ENCODE data around the gene GPBP1L1.
"Not testable (repeated sequence)": the region's sequence is repeated elsewhere in the genome, so short reads cannot be mapped to it uniquely, and the experiment has no call there.

The GPBP1L1 gene

DNA sequence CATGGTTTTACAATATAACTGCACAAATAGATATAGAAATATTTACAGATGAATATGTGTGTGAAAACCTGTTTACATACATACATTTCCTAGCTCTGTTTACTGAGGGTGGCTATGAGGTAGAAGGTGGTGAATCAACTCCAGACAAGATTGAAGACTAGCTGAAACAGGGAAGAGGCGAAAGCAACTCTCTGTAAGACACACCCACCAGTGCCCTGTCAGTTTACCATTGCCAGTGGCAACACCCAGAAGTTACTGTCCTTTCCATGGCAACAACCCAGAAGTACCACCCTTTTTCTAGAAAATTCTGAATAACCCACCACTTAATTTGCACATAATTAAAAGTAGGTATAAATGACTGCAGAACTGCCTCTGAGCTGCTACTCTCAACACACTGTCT, 18.3 kb upstream of the GPBP1L1 start:
- no peak for DNase-seq (ENCODE audit: low read depth)
- TF ChIP-seq, protein P1, sequence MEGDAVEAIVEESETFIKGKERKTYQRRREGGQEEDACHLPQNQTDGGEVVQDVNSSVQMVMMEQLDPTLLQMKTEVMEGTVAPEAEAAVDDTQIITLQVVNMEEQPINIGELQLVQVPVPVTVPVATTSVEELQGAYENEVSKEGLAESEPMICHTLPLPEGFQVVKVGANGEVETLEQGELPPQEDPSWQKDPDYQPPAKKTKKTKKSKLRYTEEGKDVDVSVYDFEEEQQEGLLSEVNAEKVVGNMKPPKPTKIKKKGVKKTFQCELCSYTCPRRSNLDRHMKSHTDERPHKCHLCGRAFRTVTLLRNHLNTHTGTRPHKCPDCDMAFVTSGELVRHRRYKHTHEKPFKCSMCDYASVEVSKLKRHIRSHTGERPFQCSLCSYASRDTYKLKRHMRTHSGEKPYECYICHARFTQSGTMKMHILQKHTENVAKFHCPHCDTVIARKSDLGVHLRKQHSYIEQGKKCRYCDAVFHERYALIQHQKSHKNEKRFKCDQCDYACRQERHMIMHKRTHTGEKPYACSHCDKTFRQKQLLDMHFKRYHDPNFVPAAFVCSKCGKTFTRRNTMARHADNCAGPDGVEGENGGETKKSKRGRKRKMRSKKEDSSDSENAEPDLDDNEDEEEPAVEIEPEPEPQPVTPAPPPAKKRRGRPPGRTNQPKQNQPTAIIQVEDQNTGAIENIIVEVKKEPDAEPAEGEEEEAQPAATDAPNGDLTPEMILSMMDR (IDR thresholded peaks at IDR 0.05; ENCODE audit: low read depth, low read length) = no peak
- no peak for TF ChIP-seq MYC (IDR thresholded peaks at IDR 0.05; ENCODE audit: low read depth, low read length)
- TF ChIP-seq POLR2A (IDR thresholded peaks at IDR 0.05; ENCODE audit: extremely low read depth, insufficient read length) = no peak
- TF ChIP-seq, protein P2, sequence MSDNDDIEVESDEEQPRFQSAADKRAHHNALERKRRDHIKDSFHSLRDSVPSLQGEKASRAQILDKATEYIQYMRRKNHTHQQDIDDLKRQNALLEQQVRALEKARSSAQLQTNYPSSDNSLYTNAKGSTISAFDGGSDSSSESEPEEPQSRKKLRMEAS (IDR thresholded peaks at IDR 0.05; ENCODE audit: low read depth, low read length) = no peak
- H3K4me3 ChIP-seq (ENCODE audit: low read depth, low read length) = no peak overlapping the region

DNA sequence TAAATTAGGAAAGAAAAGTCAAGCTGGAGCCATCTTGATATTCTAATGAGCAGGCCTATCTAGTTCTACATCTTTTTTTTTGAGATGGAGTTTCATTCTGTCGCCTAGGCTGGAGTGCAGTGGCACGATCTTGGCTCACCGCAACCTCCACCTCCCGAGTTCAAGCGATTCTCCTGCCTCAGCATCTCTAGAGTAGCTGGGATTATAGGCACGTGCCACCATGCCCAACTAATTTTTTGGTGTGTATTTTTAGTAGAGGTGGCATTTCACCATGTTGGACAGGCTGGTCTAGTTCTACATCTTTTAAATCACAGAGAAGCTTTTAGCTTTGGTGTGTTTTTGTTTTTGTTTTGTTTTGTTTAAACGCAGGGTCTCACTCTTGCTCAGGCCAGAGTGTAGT, 8.5 kb upstream of the GPBP1L1 start:
- no peak for DNase-seq (ENCODE audit: low read depth)
- TF ChIP-seq, protein P2 (IDR thresholded peaks at IDR 0.05; ENCODE audit: low read depth, low read length) = no peak
- TF ChIP-seq MYC (IDR thresholded peaks at IDR 0.05; ENCODE audit: low read depth, low read length) (no peak), POLR2A (IDR thresholded peaks at IDR 0.05; ENCODE audit: extremely low read depth, insufficient read length) (no peak)
- TF ChIP-seq, protein P1 (IDR thresholded peaks at IDR 0.05; ENCODE audit: low read depth, low read length) = no peak
- no peak overlapping the region for H3K4me3 ChIP-seq (ENCODE audit: low read depth, low read length)

DNA sequence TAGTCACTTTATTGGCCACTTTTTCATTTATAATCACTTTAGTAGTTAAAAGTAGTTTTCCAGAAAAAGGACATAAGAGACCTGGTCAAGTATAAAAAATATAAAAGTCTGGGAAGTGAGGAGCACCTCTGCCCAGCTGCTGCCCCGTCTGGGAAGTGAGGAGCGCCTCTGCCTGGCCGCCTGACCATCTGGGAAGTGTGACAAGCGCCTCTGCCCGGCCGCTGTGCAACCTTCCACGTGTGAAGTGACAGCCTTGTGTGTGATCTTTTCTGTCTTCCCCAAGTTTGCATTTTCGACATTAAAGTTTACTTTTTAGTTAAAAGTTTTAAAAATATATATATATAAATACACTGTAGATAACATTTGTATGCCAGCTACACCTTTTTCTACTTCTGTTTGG, 7.5 kb upstream of the GPBP1L1 start:
- DNase-seq (ENCODE audit: low read depth); H3K4me3 ChIP-seq (ENCODE audit: low read depth, low read length): not testable (repeated sequence)

DNA sequence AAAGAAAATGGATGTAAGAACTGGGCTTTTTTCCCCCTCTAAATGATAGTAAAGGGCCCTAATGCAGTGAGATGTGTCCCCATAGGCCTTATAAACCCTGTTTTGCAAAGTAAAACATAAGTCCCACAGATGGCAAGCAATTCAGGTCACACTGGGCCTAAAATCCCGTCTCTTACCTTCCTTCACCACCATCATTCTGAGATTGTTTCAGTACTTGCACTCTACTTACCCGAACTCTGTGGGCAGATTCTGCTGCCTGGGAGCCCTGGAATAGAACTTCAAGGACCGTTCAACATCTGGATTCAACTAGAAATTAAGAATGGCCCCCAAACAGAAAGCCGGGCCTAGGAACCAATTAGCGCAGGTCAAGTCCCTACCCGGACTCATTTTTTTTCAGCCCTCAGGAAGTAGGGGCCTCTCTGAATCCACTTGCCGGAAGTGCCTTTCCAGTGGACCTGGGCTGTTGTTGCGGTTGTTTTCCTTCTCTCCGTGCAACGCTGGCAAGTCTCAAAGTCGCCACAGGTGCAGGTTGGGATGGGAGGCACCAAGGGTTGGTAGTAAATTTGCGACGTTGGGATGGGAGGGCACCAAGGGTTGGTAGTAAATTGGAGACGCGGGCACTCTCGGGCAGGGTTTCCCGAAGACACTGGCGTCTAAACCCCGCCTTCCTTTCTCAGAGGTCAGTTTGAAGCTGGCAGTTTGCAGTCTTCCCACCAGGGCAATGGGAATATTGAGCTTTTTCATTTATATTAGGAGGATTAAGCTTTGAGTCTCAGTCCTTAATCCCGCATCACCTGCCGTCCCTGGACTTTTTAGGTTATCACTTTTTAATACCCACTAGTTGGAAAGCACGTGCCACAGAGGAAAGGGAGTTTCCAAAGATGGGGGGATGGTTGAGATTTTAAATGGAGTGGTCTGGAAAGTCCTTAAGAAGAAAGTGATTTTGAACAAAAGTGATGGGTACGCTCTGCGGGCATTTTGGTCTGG, 1.7 kb upstream of the GPBP1L1 start, which contains the start of gene TMEM69:
TSS of gene TMEM69 (plus strand) at position 428 of the 987 bp plus-strand sequence. CDS start 2,888 bp downstream, outside the sequence.
- peak; percentile 92 for DNase-seq (ENCODE audit: low read depth)
- TF ChIP-seq POLR2A (IDR thresholded peaks at IDR 0.05; ENCODE audit: extremely low read depth, insufficient read length) = peak; percentile 70
- TF ChIP-seq, protein P2 (IDR thresholded peaks at IDR 0.05; ENCODE audit: low read depth, low read length) = peak; percentile 86
- TF ChIP-seq, protein P1 (IDR thresholded peaks at IDR 0.05; ENCODE audit: low read depth, low read length) = no peak
- TF ChIP-seq MYC (IDR thresholded peaks at IDR 0.05; ENCODE audit: low read depth, low read length) = peak; percentile 54
- H3K4me3 ChIP-seq (ENCODE audit: low read depth, low read length) = peak within 1 kb of the TSS; percentile 100

DNA sequence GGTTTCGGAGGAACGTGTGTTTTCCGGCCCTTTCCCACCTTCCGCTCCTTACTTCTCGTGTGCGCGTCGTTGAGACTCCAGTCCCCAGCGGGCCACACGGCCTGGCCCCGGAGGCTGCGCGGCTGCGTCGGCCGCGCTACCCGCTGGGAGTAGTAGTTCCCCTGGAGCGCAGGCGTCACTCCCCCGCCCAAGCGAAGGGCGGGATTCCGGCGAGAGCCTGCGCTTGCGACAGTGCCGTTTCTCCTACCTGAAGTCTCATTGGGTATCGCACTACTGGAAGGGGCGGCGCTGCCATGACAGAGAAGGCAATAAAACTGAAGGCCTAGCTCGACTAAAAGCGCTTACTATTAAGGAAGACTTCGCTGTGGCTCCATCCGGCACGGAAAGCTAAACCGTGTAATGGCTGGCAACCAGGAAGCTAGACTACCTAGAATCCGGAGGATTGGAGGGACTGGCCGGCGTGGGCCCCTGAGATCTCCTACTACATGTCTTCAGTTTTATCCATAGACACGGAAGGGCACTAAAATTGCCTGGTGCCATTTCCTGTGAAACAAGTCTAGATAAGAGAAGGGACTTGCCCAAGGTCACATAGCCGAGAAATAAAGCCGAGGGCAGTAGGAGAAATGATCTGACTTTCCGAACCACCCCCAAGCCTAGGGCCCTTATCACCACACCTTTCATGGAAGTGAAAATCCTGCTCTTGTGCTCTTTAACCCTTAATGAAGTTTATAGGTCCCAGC, 851 bp upstream of the GPBP1L1 start:
- TF ChIP-seq, protein P1 (IDR thresholded peaks at IDR 0.05; ENCODE audit: low read depth, low read length) = no peak
- peak; percentile 48; the same call in 1 of the 2 replicates for TF ChIP-seq MYC (IDR thresholded peaks at IDR 0.05; ENCODE audit: low read depth, low read length)
- peak; percentile 98 for TF ChIP-seq POLR2A (IDR thresholded peaks at IDR 0.05; ENCODE audit: extremely low read depth, insufficient read length)
- TF ChIP-seq, protein P2 (IDR thresholded peaks at IDR 0.05; ENCODE audit: low read depth, low read length) = peak; percentile 40; the same call in 1 of the 2 replicates
- peak overlapping the region; percentile 100 for H3K4me3 ChIP-seq (ENCODE audit: low read depth, low read length)
- peak; percentile 99 for DNase-seq (ENCODE audit: low read depth)

DNA sequence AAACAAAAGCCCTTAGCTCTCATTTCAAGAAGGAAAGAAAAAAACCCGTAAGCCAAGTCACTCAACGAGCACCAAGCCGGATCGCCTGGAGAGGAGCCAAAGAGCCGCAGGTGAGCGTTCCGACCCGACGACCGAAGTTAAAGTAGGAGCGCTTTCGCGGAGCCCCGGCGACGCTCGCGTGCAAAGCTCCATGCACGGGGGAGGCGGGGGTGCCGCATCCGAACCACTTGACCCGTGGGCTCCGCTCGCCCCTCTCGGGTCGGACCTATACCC, 382 bp downstream of the GPBP1L1 start:
- peak overlapping the region; percentile 91 for H3K4me3 ChIP-seq (ENCODE audit: low read depth, low read length)
- no peak for TF ChIP-seq POLR2A (IDR thresholded peaks at IDR 0.05; ENCODE audit: extremely low read depth, insufficient read length)
- TF ChIP-seq, protein P1 (IDR thresholded peaks at IDR 0.05; ENCODE audit: low read depth, low read length) = no peak
- TF ChIP-seq, protein P2 (IDR thresholded peaks at IDR 0.05; ENCODE audit: low read depth, low read length) = no peak
- TF ChIP-seq MYC (IDR thresholded peaks at IDR 0.05; ENCODE audit: low read depth, low read length) = no peak
- peak; percentile 56 for DNase-seq (ENCODE audit: low read depth)

All from NB4 (cell line).